ENCODE results near the gene DTNB. TPM values are rescaled to one million over a fixed set of nuclear protein-coding genes. Genes with fewer than 3 reads are reported as not detected.
"Not testable (repeated sequence)": the region's sequence is repeated elsewhere in the genome, so short reads cannot be mapped to it uniquely, and the experiment has no call there.

The DTNB gene
- total RNA-seq, 2 experiments from 2014 or later = 23.7 to 49.8 TPM

DNA sequence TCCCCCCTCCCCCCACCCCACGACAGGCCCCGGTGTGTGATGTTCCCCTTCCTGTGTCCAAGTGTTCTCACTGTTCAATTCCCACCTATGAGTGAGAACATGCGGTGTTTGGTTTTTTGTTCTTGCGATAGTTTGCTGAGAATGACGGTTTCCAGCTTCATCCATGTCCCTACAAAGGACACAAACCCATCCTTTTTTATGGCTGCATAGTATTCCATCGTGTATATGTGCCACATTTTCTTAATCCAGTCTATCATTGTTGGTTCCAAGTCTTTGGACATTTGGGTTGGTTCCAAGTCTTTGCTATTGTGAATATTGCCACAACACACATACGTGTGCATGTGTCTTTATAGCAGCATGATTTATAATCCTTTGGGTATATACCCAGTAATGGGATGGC is 260.0 kb downstream of the DTNB start:
- ATAC-seq; CTCF ChIA-PET; H3K9me3 Mint-ChIP-seq (ENCODE audit: low read depth); H3K4me1 Mint-ChIP-seq; H3K27ac Mint-ChIP-seq; H3K27me3 Mint-ChIP-seq; H3K4me3 Mint-ChIP-seq; DNase-seq: not testable (repeated sequence)
- peaks cover 12% of the 10 kb centered on the region for H3K36me3 Mint-ChIP-seq

DNA sequence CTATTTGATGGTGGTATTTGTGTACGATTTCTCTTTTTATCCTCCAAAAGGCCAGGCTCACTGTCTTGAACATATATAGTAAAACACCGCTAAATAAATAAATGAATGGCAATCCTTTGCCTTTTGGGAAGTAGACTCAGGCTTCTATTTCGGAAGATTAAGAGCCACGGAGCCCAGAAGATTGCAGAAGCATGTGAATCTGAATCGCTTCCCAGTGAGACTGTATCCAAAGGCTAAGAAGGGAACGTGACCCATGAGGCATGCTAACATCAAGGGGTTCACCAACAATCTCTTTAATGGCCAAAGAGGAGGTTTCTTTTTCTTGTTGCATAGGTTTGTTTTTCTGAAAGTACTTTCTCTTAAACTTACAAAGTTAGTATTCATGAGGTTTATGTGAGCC is 261.6 kb downstream of the DTNB start:
- H3K4me3 Mint-ChIP-seq = no peak overlapping the region
- H3K9me3 Mint-ChIP-seq (ENCODE audit: low read depth) = no peaks in the 10 kb centered on the region
- DNase-seq = no peak
- H3K27me3 Mint-ChIP-seq = no peaks in the 10 kb centered on the region
- CTCF ChIA-PET = no interaction called here
- H3K36me3 Mint-ChIP-seq = peaks cover 3% of the 10 kb centered on the region
- ATAC-seq = no peak
- peaks cover 2% of the 10 kb centered on the region for H3K4me1 Mint-ChIP-seq
- H3K27ac Mint-ChIP-seq = no peak overlapping the region

DNA sequence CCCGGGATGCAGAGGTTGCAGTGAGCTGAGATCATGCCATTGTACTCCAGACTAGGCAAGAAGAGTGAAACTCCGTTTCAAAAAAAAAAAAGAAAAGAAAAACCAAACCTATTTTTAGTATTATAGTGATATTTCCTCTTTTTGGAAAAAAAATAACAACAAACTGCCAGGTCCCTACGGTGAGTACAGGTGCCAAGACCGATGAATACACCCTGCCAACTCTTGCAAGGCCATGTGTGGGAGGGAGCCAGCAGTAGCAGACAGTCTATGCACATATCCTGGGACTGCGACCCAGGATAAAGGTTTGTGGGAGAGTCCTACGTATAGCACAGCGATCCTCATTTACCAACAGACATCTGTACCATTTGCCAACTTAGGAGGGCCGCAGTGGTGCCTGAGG is 262.1 kb downstream of the DTNB start:
- Mint-ChIP-seq H3K4me1 (no peaks in the 10 kb centered on the region), H3K27ac (no peak overlapping the region)
- CTCF ChIA-PET = no interaction called here

GRCh38 chr2:25410370-25410769 is 263.0 kb downstream of the DTNB start:
- Mint-ChIP-seq H3K9me3 (ENCODE audit: low read depth) (no peaks in the 10 kb centered on the region), H3K36me3 (no peaks in the 10 kb centered on the region), H3K4me1 (no peaks in the 10 kb centered on the region), H3K4me3 (no peak overlapping the region), H3K27me3 (no peaks in the 10 kb centered on the region), H3K27ac (no peak overlapping the region)
- CTCF ChIA-PET = interaction anchor here (0.9 kb wide), 1 partner anchor 48 kb away, joined by 4 read pairs; no protein-coding TSS in a partner anchor
- no peak for DNase-seq
- no peak for ATAC-seq

More for the DNA sequence above, 262.1 kb downstream of the DTNB start:
- Mint-ChIP-seq H3K36me3 (no peaks in the 10 kb centered on the region), H3K27me3 (no peaks in the 10 kb centered on the region), H3K4me3 (no peak overlapping the region), H3K9me3 (ENCODE audit: low read depth) (no peaks in the 10 kb centered on the region)
- DNase-seq = no peak
- no peak for ATAC-seq

GRCh38 chr2:25409468-25409867 is 263.9 kb downstream of the DTNB start:
- DNase-seq (no peak), ATAC-seq (no peak)
- no peak overlapping the region for H3K4me3 Mint-ChIP-seq
- no peaks in the 10 kb centered on the region for H3K27me3 Mint-ChIP-seq
- no peaks in the 10 kb centered on the region for H3K4me1 Mint-ChIP-seq
- CTCF ChIA-PET = no interaction called here
- H3K36me3 Mint-ChIP-seq = no peaks in the 10 kb centered on the region
- peak overlapping the region; percentile 5 for H3K27ac Mint-ChIP-seq
- H3K9me3 Mint-ChIP-seq (ENCODE audit: low read depth) = no peaks in the 10 kb centered on the region

DNA sequence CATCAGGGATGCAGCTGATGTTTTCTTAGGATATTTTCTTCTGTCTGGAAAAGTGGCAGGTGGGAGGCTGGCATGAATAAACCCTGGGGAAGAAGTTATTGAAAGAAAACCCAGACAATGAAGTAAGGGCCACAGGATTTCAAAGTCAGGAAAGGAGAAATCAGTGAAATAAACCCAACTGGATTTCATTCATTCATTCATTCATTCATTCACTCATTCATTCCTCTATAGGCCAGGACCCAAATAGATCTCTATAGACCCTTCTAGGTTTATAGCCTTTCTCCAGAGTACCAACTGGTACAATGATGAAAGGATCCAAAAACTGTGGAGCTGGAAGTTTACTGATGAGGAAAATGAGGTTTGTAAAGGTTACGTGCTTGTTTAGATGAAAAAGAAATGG is 264.3 kb downstream of the DTNB start:
- DNase-seq = no peak
- H3K27ac Mint-ChIP-seq = no peak overlapping the region
- H3K9me3 Mint-ChIP-seq (ENCODE audit: low read depth) = no peaks in the 10 kb centered on the region
- H3K4me3 Mint-ChIP-seq = no peak overlapping the region
- no peaks in the 10 kb centered on the region for H3K36me3 Mint-ChIP-seq
- peaks cover 2% of the 10 kb centered on the region for H3K4me1 Mint-ChIP-seq
- no peaks in the 10 kb centered on the region for H3K27me3 Mint-ChIP-seq
- CTCF ChIA-PET = interaction anchor here (1.9 kb wide), 1 partner anchor 32 kb away, joined by 6 read pairs; no protein-coding TSS in a partner anchor
- ATAC-seq = no peak

DNA sequence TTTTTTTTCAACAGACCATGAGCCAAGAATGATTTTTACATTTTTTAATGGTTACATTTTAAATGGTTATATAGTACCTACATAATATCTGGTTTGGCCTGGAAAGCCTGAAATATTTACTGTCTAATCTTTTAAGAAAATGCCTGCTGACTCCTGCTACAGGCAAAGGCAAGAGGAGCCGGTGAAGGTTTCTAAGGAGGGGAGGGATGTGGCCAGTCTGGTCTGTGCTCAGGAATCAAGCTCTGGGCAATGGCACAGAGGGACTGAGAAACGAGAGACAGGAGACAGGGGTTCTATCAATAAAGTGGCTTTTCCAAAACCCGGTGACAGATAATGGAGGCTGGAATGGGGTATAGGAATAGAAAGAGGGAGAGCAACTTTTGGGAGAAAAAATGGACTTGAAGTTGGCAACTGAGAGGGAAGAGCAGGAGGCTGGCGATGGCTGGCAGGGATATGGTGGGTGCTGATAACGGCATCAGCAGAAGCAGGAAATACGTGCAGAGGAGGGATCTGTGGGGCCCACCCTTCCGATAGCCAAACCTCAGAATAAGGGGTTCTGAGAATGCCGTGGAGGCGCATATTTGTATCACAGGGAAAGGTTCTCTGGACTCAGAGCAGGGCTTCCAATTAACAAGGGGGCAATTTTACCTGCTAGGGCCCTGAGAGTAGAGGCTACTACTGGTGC is 267.6 kb downstream of the DTNB start:
- no peak for DNase-seq
- CTCF ChIA-PET = interaction anchor here (2.0 to 2.5 kb wide), 2 partner anchors 48 to 104 kb away, joined by 4 to 7 read pairs; no protein-coding TSS in a partner anchor
- Mint-ChIP-seq H3K36me3 (no peaks in the 10 kb centered on the region), H3K27ac (no peak overlapping the region), H3K27me3 (no peaks in the 10 kb centered on the region), H3K4me1 (peaks cover 28% of the 10 kb centered on the region), H3K9me3 (ENCODE audit: low read depth) (no peaks in the 10 kb centered on the region), H3K4me3 (no peak overlapping the region)
- ATAC-seq = no peak

DNA sequence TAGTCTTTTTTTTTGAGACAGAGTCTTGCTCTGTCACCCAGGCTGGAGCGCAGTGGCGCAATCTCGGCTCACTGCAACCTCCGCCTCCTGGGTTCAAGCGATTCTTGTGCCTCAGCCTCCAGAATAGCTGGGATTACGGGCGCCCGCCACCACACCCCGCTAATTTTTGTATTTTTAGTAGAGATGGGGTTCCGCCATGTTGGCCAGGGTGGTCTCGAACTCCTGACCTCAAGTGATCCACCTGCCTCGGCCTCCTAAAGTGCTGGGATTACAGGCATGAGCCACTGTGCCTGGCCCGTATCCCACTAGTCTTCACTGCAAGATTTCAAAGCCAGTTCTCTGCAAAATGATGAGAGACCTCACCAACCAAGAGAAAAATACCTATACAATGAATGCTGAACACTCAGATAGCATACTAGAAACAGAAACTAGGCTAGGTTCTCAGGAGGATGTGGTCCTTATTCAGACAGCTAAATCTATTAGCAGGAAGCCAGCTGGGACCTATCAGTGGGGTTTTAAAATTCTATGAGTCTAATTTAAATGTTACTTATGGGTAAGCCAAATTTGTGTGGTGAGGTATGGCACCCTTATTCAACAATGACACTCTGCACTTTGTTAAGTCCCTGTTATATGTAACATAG is 270.1 kb downstream of the DTNB start:
- H3K9me3 Mint-ChIP-seq (ENCODE audit: low read depth); H3K27me3 Mint-ChIP-seq; H3K36me3 Mint-ChIP-seq: not testable (repeated sequence)
- DNase-seq (peak; percentile 55), ATAC-seq (peak; percentile 91)
- H3K4me3 Mint-ChIP-seq = peak overlapping the region; percentile 42
- peaks cover 33% of the 10 kb centered on the region for H3K4me1 Mint-ChIP-seq
- CTCF ChIA-PET = interaction anchor here (0.6 to 2.5 kb wide), 10 partner anchors 23 to 186 kb away, joined by 3 to 12 read pairs (median 3); no protein-coding TSS in a partner anchor
- peak overlapping the region; percentile 82 for H3K27ac Mint-ChIP-seq

GRCh38 chr2:25402477-25402876 is 270.9 kb downstream of the DTNB start:
- no peaks in the 10 kb centered on the region for H3K9me3 Mint-ChIP-seq (ENCODE audit: low read depth)
- H3K27me3 Mint-ChIP-seq = no peaks in the 10 kb centered on the region
- ATAC-seq (peak; percentile 65), DNase-seq (peak; percentile 73)
- H3K36me3 Mint-ChIP-seq = no peaks in the 10 kb centered on the region
- peaks cover 33% of the 10 kb centered on the region for H3K4me1 Mint-ChIP-seq
- peak overlapping the region; percentile 14 for H3K4me3 Mint-ChIP-seq
- peak overlapping the region; percentile 82 for H3K27ac Mint-ChIP-seq
- CTCF ChIA-PET = interaction anchor here (1.1 to 2.1 kb wide), 3 partner anchors 35 to 125 kb away, joined by 3 to 12 read pairs (median 5); no protein-coding TSS in a partner anchor

- H3K4me3 Mint-ChIP-seq = no peak overlapping the region
- DNase-seq (no peak), ATAC-seq (no peak)
- H3K36me3 Mint-ChIP-seq = no peaks in the 10 kb centered on the region
- CTCF ChIA-PET = interaction anchor here (1.6 to 2.2 kb wide), 2 partner anchors 24 to 39 kb away, joined by 3 to 6 read pairs; no protein-coding TSS in a partner anchor
- H3K27ac Mint-ChIP-seq = peak overlapping the region; percentile 16
- no peaks in the 10 kb centered on the region for H3K9me3 Mint-ChIP-seq (ENCODE audit: low read depth)
- peaks cover 33% of the 10 kb centered on the region for H3K4me1 Mint-ChIP-seq
- no peaks in the 10 kb centered on the region for H3K27me3 Mint-ChIP-seq
Observed at GRCh38 chr2:25401307-25402026, 271.9 kb downstream of the DTNB start.

DNA sequence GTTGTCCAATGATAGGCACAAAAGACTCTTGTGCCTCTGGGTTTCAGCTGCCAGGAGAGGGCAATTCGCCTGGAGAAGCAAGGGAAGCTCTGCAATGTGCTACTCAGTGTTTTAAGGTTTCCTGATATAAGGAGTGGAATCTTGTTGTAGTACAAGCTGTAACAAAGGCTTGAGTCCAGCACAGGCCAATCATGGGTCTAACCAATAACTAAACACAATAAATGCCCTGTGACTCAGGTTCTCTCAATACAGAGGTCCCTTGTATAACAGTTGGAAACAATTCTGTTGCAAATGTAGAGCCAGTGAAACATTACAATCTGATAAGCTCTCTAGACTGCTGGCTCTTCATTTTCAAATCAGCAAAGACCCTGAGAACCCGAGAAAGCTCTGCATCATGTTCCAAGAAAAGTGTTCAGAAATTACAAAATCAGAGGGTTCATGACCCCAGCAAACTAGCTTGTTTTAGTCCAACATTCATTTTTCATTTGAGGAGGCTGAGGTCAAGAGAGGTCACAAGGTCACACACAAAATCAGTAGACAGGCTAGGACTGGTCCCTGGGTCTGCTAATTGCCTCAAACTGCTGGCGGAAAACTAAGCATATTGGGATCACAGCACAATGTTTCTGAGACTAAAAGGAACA is 272.7 kb downstream of the DTNB start:
- Mint-ChIP-seq H3K9me3 (ENCODE audit: low read depth) (no peaks in the 10 kb centered on the region), H3K36me3 (no peaks in the 10 kb centered on the region), H3K27me3 (no peaks in the 10 kb centered on the region), H3K27ac (no peak overlapping the region), H3K4me3 (no peak overlapping the region), H3K4me1 (peaks cover 33% of the 10 kb centered on the region)
- CTCF ChIA-PET = interaction anchor here (1.6 to 2.2 kb wide), 2 partner anchors 24 to 38 kb away, joined by 3 to 6 read pairs; no protein-coding TSS in a partner anchor
- DNase-seq (no peak), ATAC-seq (no peak)

- CTCF ChIA-PET = interaction anchor here (2.2 kb wide), 1 partner anchor 23 kb away, joined by 6 read pairs; no protein-coding TSS in a partner anchor
- no peak for ATAC-seq
- no peak for DNase-seq
- Mint-ChIP-seq H3K27ac (no peak overlapping the region), H3K4me3 (no peak overlapping the region), H3K27me3 (no peaks in the 10 kb centered on the region), H3K4me1 (peaks cover 33% of the 10 kb centered on the region), H3K9me3 (ENCODE audit: low read depth) (no peaks in the 10 kb centered on the region), H3K36me3 (no peaks in the 10 kb centered on the region)
Observed at GRCh38 chr2:25400169-25400568, 273.2 kb downstream of the DTNB start.

DNA sequence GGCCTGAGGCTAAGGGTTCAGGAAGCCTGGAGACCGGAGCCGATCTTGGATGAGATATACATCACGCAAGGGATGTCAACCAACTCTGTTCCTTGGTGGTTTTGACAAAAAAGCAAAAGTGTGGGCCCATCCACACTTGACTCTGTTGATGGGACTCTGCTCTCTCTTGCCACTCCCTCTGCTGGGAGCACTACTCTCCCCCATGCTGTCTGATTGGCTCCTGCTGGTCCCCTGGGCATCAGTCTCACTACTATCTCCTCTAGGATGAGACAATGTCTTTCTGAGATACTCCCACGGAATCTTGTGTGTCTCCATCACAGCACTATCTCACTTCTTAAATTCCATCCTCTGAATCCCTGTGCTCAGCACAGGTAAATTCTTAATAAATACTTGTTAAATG is 274.8 kb downstream of the DTNB start:
- ATAC-seq = no peak
- CTCF ChIA-PET = interaction anchor here (1.3 kb wide), 1 partner anchor 13 kb away, joined by 3 read pairs; no protein-coding TSS in a partner anchor
- Mint-ChIP-seq H3K36me3 (no peaks in the 10 kb centered on the region), H3K27ac (no peak overlapping the region), H3K27me3 (no peaks in the 10 kb centered on the region), H3K9me3 (ENCODE audit: low read depth) (no peaks in the 10 kb centered on the region), H3K4me1 (peaks cover 26% of the 10 kb centered on the region), H3K4me3 (no peak overlapping the region)
- peak; percentile 37 for DNase-seq

Measured in activated CD8-positive, alpha-beta memory T cell treated with anti-CD3 and anti-CD28 coated beads, Interleukin-2, amount 10 ng/mL, durations not matched to agents 7 days and 5 days (primary cell).